ENCODE measurements around the gene CSTB.

The CSTB gene

GRCh38 chr21:43767498-43767983 is 8.6 kb downstream of the CSTB start:
- DNase-seq (ENCODE audit: low read depth) = no peak

- DNase-seq (ENCODE audit: low read depth) = no peak
These were observed 9.2 kb downstream of the CSTB start for GRCh38 chr21:43766734-43767497.

GRCh38 chr21:43764576-43765495 is 11.3 kb downstream of the CSTB start:
- DNase-seq (ENCODE audit: low read depth) = no peak

GRCh38 chr21:43763901-43764523 is 12.1 kb downstream of the CSTB start:
- no peak for DNase-seq (ENCODE audit: low read depth)

- DNase-seq (ENCODE audit: low read depth) = no peak
These were observed 13.6 kb downstream of the CSTB start for GRCh38 chr21:43762303-43763128.

- no peak for DNase-seq (ENCODE audit: low read depth)
These were observed 14.2 kb downstream of the CSTB start for GRCh38 chr21:43761886-43762285.

GRCh38 chr21:43760391-43760958 is 15.6 kb downstream of the CSTB start:
- no peak for DNase-seq (ENCODE audit: low read depth)

- no peak for DNase-seq (ENCODE audit: low read depth)
These were observed 16.5 kb downstream of the CSTB start for GRCh38 chr21:43759651-43760050.

GRCh38 chr21:43758811-43759210 is 17.3 kb downstream of the CSTB start:
- no peak for DNase-seq (ENCODE audit: low read depth)

GRCh38 chr21:43758111-43758641 is 17.9 kb downstream of the CSTB start:
- no peak for DNase-seq (ENCODE audit: low read depth)

GRCh38 chr21:43757601-43758000 is 18.5 kb downstream of the CSTB start:
- no peak for DNase-seq (ENCODE audit: low read depth)

GRCh38 chr21:43755820-43756594 is 20.1 kb downstream of the CSTB start:
- no peak for DNase-seq (ENCODE audit: low read depth)

- no peak for DNase-seq (ENCODE audit: low read depth)
These were observed 20.9 kb downstream of the CSTB start for GRCh38 chr21:43754948-43755781.

GRCh38 chr21:43753439-43753799 is 22.7 kb downstream of the CSTB start:
- DNase-seq (ENCODE audit: low read depth) = no peak

GRCh38 chr21:43752758-43753438 is 23.2 kb downstream of the CSTB start:
- DNase-seq (ENCODE audit: low read depth) = no peak

- no peak for DNase-seq (ENCODE audit: low read depth)
These were observed 24.0 kb downstream of the CSTB start for GRCh38 chr21:43751955-43752591.

- no peak for DNase-seq (ENCODE audit: low read depth)
These were observed 25.6 kb downstream of the CSTB start for GRCh38 chr21:43750339-43751033.

All from stimulated activated CD8-positive, alpha-beta memory T cell treated with anti-CD3 and anti-CD28 coated beads, Interleukin-12 subunit alpha, Interleukin-12 subunit beta, amount 100 ng/mL, for 1 hour (primary cell).